Uterus (tissue), 4 donors: ENCODE measurements around the gene ASPRV1. TPM values are rescaled to one million over a fixed set of nuclear protein-coding genes. Genes with fewer than 3 reads are reported as not detected.

Experiments
- DNase-seq, 2 donors: peaks; one replicate each; pipeline ENCODE4 v3.0.0-alpha.2; 2019 to 2020
- H3K27ac ChIP-seq, 2 donors: fragments of 200-600 bp; sonication (generic); 1 replicate in 1 of 2; 2 replicates in 1 of 2; pipeline ENCODE4 v1.5.1; 2016 to 2018
- H3K27me3 ChIP-seq, 2 donors: fragments of 200-600 bp; sonication (generic); one replicate each; pipeline ENCODE4 v1.5.1; 2018 to 2019; ENCODE audit warnings: control low read depth in 1 of 2
- H3K36me3 ChIP-seq, 2 donors: fragments of 200-600 bp; sonication (generic); one replicate each; pipeline ENCODE4 v1.5.1; 2019; ENCODE audit warnings: control low read depth in 1 of 2
- H3K4me1 ChIP-seq, 2 donors: fragments of 200-600 bp; sonication (generic); one replicate each; pipeline ENCODE4 v1.5.1; 2018 to 2019; ENCODE audit warnings: control low read depth in 1 of 2
- H3K4me3 ChIP-seq, 2 donors: fragments of 200-600 bp; sonication (generic); 1 replicate in 1 of 2; 2 replicates in 1 of 2; pipeline ENCODE4 v1.5.1; 2018 to 2019; ENCODE audit warnings: mild to moderate bottlenecking in 1 of 2
- H3K9me3 ChIP-seq, 2 donors: fragments of 200-600 bp; sonication (generic); one replicate each; pipeline ENCODE4 v1.5.1; 2019; ENCODE audit warnings: control low read depth in 1 of 2
- CTCF ChIP-seq, 4 experiments: fragments of 200-600 bp in 2 of 4; fragments of 450-650 bp in 2 of 4; sonication (generic) in 2 of 4; IDR thresholded peaks; one replicate each; pipeline ENCODE4 v1.5.1; 2016 to 2019; ENCODE audit warnings: antibody characterized with exemption in 4 of 4, mild to moderate bottlenecking in 2 of 4, moderate library complexity in 1 of 4
- POLR2A ChIP-seq, 2 donors: fragments of 450-650 bp; IDR thresholded peaks; one replicate each; pipeline ENCODE4 v1.6.1; 2016; ENCODE audit warnings: antibody characterized with exemption in 2 of 2, mild to moderate bottlenecking in 1 of 2, moderate library complexity in 1 of 2
- intact Hi-C: fragments of 100-400 bp; cut with DNase I; formaldehyde crosslinking; loops from one replicate; pipeline ENCODE4 v1.15.1; 2023; ENCODE audit warnings: low total_unique reads
- total RNA-seq, 4 donors: library from RNA; depleted of rRNA in 3 of 4; stranded (reverse); fragments of >200 nt in 3 of 4; gene quantifications; one replicate each; pipeline versions ENCODE4 v1.1.0 to v1.2.4, GENCODE V29; 2014 to 2023
- donor health status: DM: yes; HTN: yes; CAD: no.

Gene ASPRV1
- total RNA-seq, 4 donors from 2014 or later = 4.4 to 8.1 (median 5.2) TPM; not detected in 1

GRCh38 chr2:69960821-69961220 is 610 bp downstream of the ASPRV1 start:
- no peaks in the 10 kb centered on the region for H3K36me3 ChIP-seq
- intact Hi-C loops = no loop called here
- no peaks in the 10 kb centered on the region for H3K27me3 ChIP-seq
- TF ChIP-seq POLR2A (IDR thresholded peaks at IDR 0.05) = no peak
- no peak for TF ChIP-seq CTCF (IDR thresholded peaks at IDR 0.05)
- DNase-seq = no peak
- no peak overlapping the region for H3K4me3 ChIP-seq
- H3K27ac ChIP-seq = no peak overlapping the region
- no peaks in the 10 kb centered on the region for H3K9me3 ChIP-seq
- no peaks in the 10 kb centered on the region for H3K4me1 ChIP-seq

GRCh38 chr2:69959425-69959824 is 2.0 kb downstream of the ASPRV1 start:
- no peak for TF ChIP-seq CTCF (IDR thresholded peaks at IDR 0.05)
- Histone ChIP-seq H3K9me3 (no peaks in the 10 kb centered on the region), H3K4me3 (no peak overlapping the region), H3K4me1 (no peaks in the 10 kb centered on the region), H3K27me3 (no peaks in the 10 kb centered on the region), H3K27ac (no peak overlapping the region), H3K36me3 (no peaks in the 10 kb centered on the region)
- DNase-seq = no peak
- intact Hi-C loops = no loop called here

GRCh38 chr2:69958480-69958879 is 3.0 kb downstream of the ASPRV1 start:
- no peak for DNase-seq
- H3K4me1 ChIP-seq = no peaks in the 10 kb centered on the region
- H3K36me3 ChIP-seq = no peaks in the 10 kb centered on the region
- H3K4me3 ChIP-seq = no peak overlapping the region
- H3K27ac ChIP-seq = no peak overlapping the region
- intact Hi-C loops = no loop called here
- no peak for TF ChIP-seq POLR2A (IDR thresholded peaks at IDR 0.05)
- no peaks in the 10 kb centered on the region for H3K9me3 ChIP-seq
- no peaks in the 10 kb centered on the region for H3K27me3 ChIP-seq

- H3K27me3 ChIP-seq = no peaks in the 10 kb centered on the region
- no peak overlapping the region for H3K27ac ChIP-seq
- TF ChIP-seq POLR2A (IDR thresholded peaks at IDR 0.05) = no peak
- TF ChIP-seq CTCF (IDR thresholded peaks at IDR 0.05) = no peak
- DNase-seq = no peak
- intact Hi-C loops = no loop called here
- no peak overlapping the region for H3K4me3 ChIP-seq
- no peaks in the 10 kb centered on the region for H3K4me1 ChIP-seq
- H3K9me3 ChIP-seq = no peaks in the 10 kb centered on the region
- H3K36me3 ChIP-seq = no peaks in the 10 kb centered on the region
Measured at GRCh38 chr2:69957965-69958364, 3.5 kb downstream of the ASPRV1 start.

GRCh38 chr2:69956475-69956979 is 4.9 kb downstream of the ASPRV1 start:
- Histone ChIP-seq H3K36me3 (no peaks in the 10 kb centered on the region), H3K4me3 (no peak overlapping the region), H3K27ac (no peak overlapping the region), H3K4me1 (no peaks in the 10 kb centered on the region), H3K27me3 (no peaks in the 10 kb centered on the region), H3K9me3 (no peaks in the 10 kb centered on the region)
- DNase-seq = no peak
- TF ChIP-seq CTCF (IDR thresholded peaks at IDR 0.05) = no peak
- TF ChIP-seq POLR2A (IDR thresholded peaks at IDR 0.05) = no peak
- intact Hi-C loops = no loop called here

GRCh38 chr2:69955029-69955428 is 6.4 kb downstream of the ASPRV1 start:
- TF ChIP-seq CTCF (IDR thresholded peaks at IDR 0.05) = no peak
- no peak for TF ChIP-seq POLR2A (IDR thresholded peaks at IDR 0.05)
- no peak for DNase-seq
- H3K9me3 ChIP-seq = no peaks in the 10 kb centered on the region
- H3K27me3 ChIP-seq = no peaks in the 10 kb centered on the region
- intact Hi-C loops = no loop called here
- no peaks in the 10 kb centered on the region for H3K36me3 ChIP-seq
- no peaks in the 10 kb centered on the region for H3K4me1 ChIP-seq
- no peak overlapping the region for H3K4me3 ChIP-seq
- H3K27ac ChIP-seq = no peak overlapping the region
